GM12873 (cell line): Measurements from ENCODE around the gene SLC25A47.

ENCODE experiments used
- CTCF ChIP-seq: IDR thresholded peaks from 2 replicates; pipeline ENCODE4 v1.5.1; 2012; ENCODE audit warnings: low read depth, mild to moderate bottlenecking, moderate library complexity, low read length, control low read depth; ENCODE audit not compliant: insufficient read depth; ENCODE audit errors: missing control alignments

The SLC25A47 gene

GRCh38 chr14:100282083-100282350 is 41.1 kb upstream of the SLC25A47 start:
- TF ChIP-seq CTCF = no peak

GRCh38 chr14:100282766-100283419 is 40.2 kb upstream of the SLC25A47 start:
- TF ChIP-seq CTCF = no peak

- TF ChIP-seq CTCF = no peak
Measured at GRCh38 chr14:100283984-100284881, 38.9 kb upstream of the SLC25A47 start.

- peak; percentile 79 for TF ChIP-seq CTCF
Measured at GRCh38 chr14:100285021-100285912, 37.9 kb upstream of the SLC25A47 start.

GRCh38 chr14:100285913-100286400 is 37.2 kb upstream of the SLC25A47 start:
- no peak for TF ChIP-seq CTCF

- TF ChIP-seq CTCF = no peak
Measured at GRCh38 chr14:100286484-100287191, 36.5 kb upstream of the SLC25A47 start.
